Thymus (tissue), 14 donors: Measurements from ENCODE around the gene ELMOD2. TPM values are rescaled to one million over a fixed set of nuclear protein-coding genes. Genes with fewer than 3 reads are reported as not detected.

ENCODE experiments used
- DNase-seq, 9 donors: peaks; one replicate each; pipeline ENCODE4 v3.0.0-alpha.2; 2013; ENCODE audit warnings: low spot score in 9 of 9, low read depth in 6 of 9, missing footprints in 1 of 9
- H3K27ac ChIP-seq, 2 donors: one replicate each; pipeline ENCODE4 v1.5.1; 2013; ENCODE audit warnings: control low read depth in 1 of 2, low read depth in 1 of 2, low read length in 1 of 2, mild to moderate bottlenecking in 1 of 2, moderate library complexity in 1 of 2
- H3K27me3 ChIP-seq, 2 donors: one replicate each; pipeline ENCODE4 v1.5.1; 2013; ENCODE audit warnings: low read length in 1 of 2; ENCODE audit not compliant: control insufficient read depth in 2 of 2, insufficient read depth in 1 of 2
- H3K36me3 ChIP-seq, 2 donors: one replicate each; pipeline ENCODE4 v1.5.1; 2013; ENCODE audit warnings: low read length in 1 of 2, mild to moderate bottlenecking in 1 of 2, moderate library complexity in 1 of 2; ENCODE audit not compliant: control insufficient read depth in 2 of 2, insufficient read depth in 2 of 2
- H3K4me1 ChIP-seq, 2 donors: one replicate each; pipeline ENCODE4 v1.5.1; 2013; ENCODE audit warnings: low read length in 2 of 2; ENCODE audit not compliant: control insufficient read depth in 2 of 2, insufficient read depth in 2 of 2
- H3K4me3 ChIP-seq, 2 donors: one replicate each; pipeline ENCODE4 v1.5.1; 2013; ENCODE audit warnings: low read length in 2 of 2, control low read depth in 1 of 2, mild to moderate bottlenecking in 1 of 2
- H3K9me3 ChIP-seq, 2 donors: one replicate each; pipeline ENCODE4 v1.5.1; 2013; ENCODE audit warnings: low read length in 1 of 2, mild to moderate bottlenecking in 1 of 2; ENCODE audit not compliant: control insufficient read depth in 2 of 2, insufficient read depth in 1 of 2
- WGBS: extraction: QIAGEN DNeasy Blood & Tissue Kit; methylation state at CpG from one replicate; pipeline ENCODE4 v1.1.7; 2013; 5-methylcytosine and 5-hydroxymethylcytosine counted together
- long read RNA-seq, 10 donors: transcript quantifications; one replicate each; lab custom pipeline, GENCODE V29; 2026
- polyA plus RNA-seq: library from polyadenylated mRNA; stranded (reverse); fragments of 200-250 nt; gene quantifications from one replicate; pipeline ENCODE4 v1.2.3, GENCODE V29; 2013
- total RNA-seq: library from RNA; stranded (reverse); fragments of 120-200 nt; gene quantifications from one replicate; pipeline ENCODE4 v1.2.4, GENCODE V29; 2013
- donor health status: healthy.

Gene ELMOD2, protein sequence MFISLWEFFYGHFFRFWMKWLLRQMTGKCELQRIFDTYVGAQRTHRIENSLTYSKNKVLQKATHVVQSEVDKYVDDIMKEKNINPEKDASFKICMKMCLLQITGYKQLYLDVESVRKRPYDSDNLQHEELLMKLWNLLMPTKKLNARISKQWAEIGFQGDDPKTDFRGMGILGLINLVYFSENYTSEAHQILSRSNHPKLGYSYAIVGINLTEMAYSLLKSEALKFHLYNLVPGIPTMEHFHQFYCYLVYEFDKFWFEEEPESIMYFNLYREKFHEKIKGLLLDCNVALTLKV
- total RNA-seq = 25.6 TPM
- 17.2 TPM for polyA plus RNA-seq
- long read RNA-seq, donor 1, full-length matches to known transcripts = 2 of 2 reads
- long read RNA-seq, donor 1, partial matches to known transcripts = 0 of 2 reads
- long read RNA-seq, donor 1, other reads (novel, unspliced or antisense) = 0 of 2 reads
- long read RNA-seq, donor 2 = 0 reads
- long read RNA-seq, donor 3, full-length matches to known transcripts = 9 of 9 reads
- long read RNA-seq, donor 3, partial matches to known transcripts = 0 of 9 reads
- long read RNA-seq, donor 3, other reads (novel, unspliced or antisense) = 0 of 9 reads
- long read RNA-seq, donor 4, full-length matches to known transcripts = 2 of 2 reads
- long read RNA-seq, donor 4, partial matches to known transcripts = 0 of 2 reads
- long read RNA-seq, donor 4, other reads (novel, unspliced or antisense) = 0 of 2 reads
- long read RNA-seq, donor 5, full-length matches to known transcripts = 8 of 8 reads
- long read RNA-seq, donor 5, partial matches to known transcripts = 0 of 8 reads
- long read RNA-seq, donor 5, other reads (novel, unspliced or antisense) = 0 of 8 reads
- long read RNA-seq, donor 6, full-length matches to known transcripts = 5 of 5 reads
- long read RNA-seq, donor 6, partial matches to known transcripts = 0 of 5 reads
- long read RNA-seq, donor 6, other reads (novel, unspliced or antisense) = 0 of 5 reads
- long read RNA-seq, donor 7, full-length matches to known transcripts = 5 of 5 reads
- long read RNA-seq, donor 7, partial matches to known transcripts = 0 of 5 reads
- long read RNA-seq, donor 7, other reads (novel, unspliced or antisense) = 0 of 5 reads
- long read RNA-seq, donor 8 = 0 reads
- long read RNA-seq, donor 9, full-length matches to known transcripts = 3 of 3 reads
- long read RNA-seq, donor 9, partial matches to known transcripts = 0 of 3 reads
- long read RNA-seq, donor 9, other reads (novel, unspliced or antisense) = 0 of 3 reads
- long read RNA-seq, donor 10, full-length matches to known transcripts = 4 of 4 reads
- long read RNA-seq, donor 10, partial matches to known transcripts = 0 of 4 reads
- long read RNA-seq, donor 10, other reads (novel, unspliced or antisense) = 0 of 4 reads

DNA sequence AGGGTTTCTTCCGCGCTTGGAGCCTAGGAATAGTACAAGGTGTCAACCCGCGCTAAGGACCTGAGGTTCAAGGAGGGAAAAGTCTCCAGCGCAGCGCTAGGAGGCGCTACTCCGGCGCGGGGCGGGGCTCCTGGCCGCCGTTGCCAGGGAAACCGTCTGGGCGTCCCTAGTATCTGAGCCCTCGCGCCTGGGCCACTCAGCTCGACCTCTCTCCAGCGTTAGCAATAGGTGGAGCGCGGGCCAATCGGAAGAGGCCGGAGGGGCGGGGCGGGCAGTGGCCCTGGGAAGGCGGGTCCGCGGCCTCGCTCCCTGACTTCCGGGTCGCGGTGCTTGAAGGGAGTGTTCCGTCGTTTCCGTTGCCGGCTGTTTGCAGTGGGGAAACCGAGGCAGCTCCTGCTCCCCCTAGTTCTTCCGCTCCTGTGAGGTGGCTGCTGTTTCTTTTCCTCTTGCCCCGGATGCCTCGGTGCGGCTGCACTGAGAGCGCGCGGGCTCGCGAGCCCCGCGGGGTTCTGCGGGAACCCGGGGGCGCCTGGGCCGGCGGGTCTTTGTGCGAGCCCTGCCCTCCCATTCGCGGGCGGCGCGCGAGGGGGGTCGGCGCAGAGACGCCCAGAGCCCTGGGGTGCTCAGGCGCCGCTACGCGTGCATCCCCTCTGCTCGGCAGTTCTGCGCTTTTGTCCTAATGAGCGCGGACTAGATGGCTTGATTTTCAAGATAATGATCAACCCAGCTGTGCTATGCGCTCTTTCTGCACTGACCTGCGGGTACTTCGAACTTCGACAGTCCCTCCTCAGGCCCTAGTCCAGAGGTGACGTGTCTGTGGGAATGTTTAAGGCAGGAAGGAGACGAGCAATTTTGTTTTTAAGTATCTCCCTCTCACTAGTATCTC lies at the start of gene ELMOD2:
TSS of gene ELMOD2 (plus strand) at position 312 of the 886 bp plus-strand sequence. CDS start 1,261 bp downstream, outside the sequence.
- Histone ChIP-seq H3K36me3 (peaks cover 0 to 12% of the 10 kb centered on the region in 2 donors), H3K27ac (peak within 1 kb of the TSS; percentile 86 to 92), H3K9me3 (no peaks in the 10 kb centered on the region), H3K27me3 (no peaks in the 10 kb centered on the region), H3K4me1 (peaks cover 0 to 4% of the 10 kb centered on the region in 2 donors), H3K4me3 (peak within 1 kb of the TSS; percentile 69 to 79)
- DNase-seq = peak; percentile 88 to 98 (median 96)
- under 1% methylated on average over 77 of the region's 77 CpGs for WGBS

GRCh38 chr4:140483445-140483844 lies 40.5 kb upstream of the ELMOD2 start:
- Histone ChIP-seq H3K9me3 (no peaks in the 10 kb centered on the region), H3K4me1 (no peaks in the 10 kb centered on the region), H3K4me3 (no peak overlapping the region), H3K27me3 (no peaks in the 10 kb centered on the region), H3K27ac (no peak overlapping the region), H3K36me3 (no peaks in the 10 kb centered on the region)
- DNase-seq = no peak
- 96% methylated on average over 4 of the region's 4 CpGs for WGBS

GRCh38 chr4:140485939-140486338 lies 38.0 kb upstream of the ELMOD2 start:
- 83% methylated on average over 1 of the region's 1 CpG for WGBS
- Histone ChIP-seq H3K9me3 (no peaks in the 10 kb centered on the region), H3K36me3 (no peaks in the 10 kb centered on the region), H3K4me1 (no peaks in the 10 kb centered on the region), H3K27ac (no peak overlapping the region), H3K27me3 (no peaks in the 10 kb centered on the region), H3K4me3 (no peak overlapping the region)
- DNase-seq = no peak

GRCh38 chr4:140497405-140497746 lies 26.6 kb upstream of the ELMOD2 start:
- Histone ChIP-seq H3K4me1 (peaks cover 0 to 4% of the 10 kb centered on the region in 2 donors), H3K27me3 (peaks cover 34 to 71% of the 10 kb centered on the region in 2 donors), H3K9me3 (no peaks in the 10 kb centered on the region), H3K4me3 (no peak overlapping the region), H3K27ac (no peak overlapping the region), H3K36me3 (no peaks in the 10 kb centered on the region)
- no peak for DNase-seq
- 80% methylated on average over 11 of the region's 11 CpGs for WGBS

- Histone ChIP-seq H3K27ac (no peak within 1 kb of the TSS), H3K4me1 (peaks cover 0 to 4% of the 10 kb centered on the region in 2 donors), H3K27me3 (peaks cover 34 to 71% of the 10 kb centered on the region in 2 donors), H3K36me3 (no peaks in the 10 kb centered on the region), H3K9me3 (no peaks in the 10 kb centered on the region), H3K4me3 (peak within 1 kb of the TSS in 1 of 2 donors; percentile 33)
- WGBS = 5% methylated on average over 68 of the region's 68 CpGs
- DNase-seq = peak in 1 of 9 donors; percentile 3
Measured at GRCh38 chr4:140497747-140498636, 26.0 kb upstream of the ELMOD2 start, which contains the start of gene MGAT4D. MGAT4D (minus strand) TSS chr4:140498293; CDS start chr4:140498222, 71 bp downstream.

- DNase-seq = no peak
- peaks cover 34 to 71% of the 10 kb centered on the region in 2 donors for H3K27me3 ChIP-seq
- peaks cover 0 to 4% of the 10 kb centered on the region in 2 donors for H3K4me1 ChIP-seq
- WGBS = 90% methylated on average over 4 of the region's 4 CpGs
- no peaks in the 10 kb centered on the region for H3K36me3 ChIP-seq
- no peak overlapping the region for H3K27ac ChIP-seq
- H3K4me3 ChIP-seq = no peak overlapping the region
- no peaks in the 10 kb centered on the region for H3K9me3 ChIP-seq
Measured at GRCh38 chr4:140499391-140499790, 24.6 kb upstream of the ELMOD2 start.

GRCh38 chr4:140504261-140504660 lies 19.7 kb upstream of the ELMOD2 start:
- H3K27me3 ChIP-seq = peaks cover 9 to 25% of the 10 kb centered on the region in 2 donors
- no peak overlapping the region for H3K4me3 ChIP-seq
- no peaks in the 10 kb centered on the region for H3K36me3 ChIP-seq
- peaks cover 0 to 6% of the 10 kb centered on the region in 2 donors for H3K9me3 ChIP-seq
- no peak overlapping the region for H3K27ac ChIP-seq
- H3K4me1 ChIP-seq = no peaks in the 10 kb centered on the region
- no peak for DNase-seq
